RPMI7951 (cell line): Measurements from ENCODE around the gene WASHC4. TPM values are rescaled to one million over a fixed set of nuclear protein-coding genes. Genes with fewer than 3 reads are reported as not detected.
"Not testable (repeated sequence)": the region's sequence is repeated elsewhere in the genome, so short reads cannot be mapped to it uniquely, and the experiment has no call there.

Source experiments
- DNase-seq: peaks from one replicate; pipeline ENCODE4 v3.0.0-alpha.2; 2012; ENCODE audit warnings: low read depth
- total RNA-seq: library from RNA; depleted of rRNA; stranded (reverse); fragments of >200 nt; shearing (Covaris generic); gene quantifications from 2 replicates; pipeline ENCODE4 v1.2.3, GENCODE V29; 2014

Gene WASHC4
- total RNA-seq, 1 experiment from 2014 or later, result 83.6 TPM

GRCh38 chr12:105090361-105090760, 17.2 kb upstream of the WASHC4 start:
- no peak for DNase-seq

- DNase-seq, result no peak
Observed at GRCh38 chr12:105091476-105092206, 15.9 kb upstream of the WASHC4 start.

- DNase-seq, result no peak
Observed at GRCh38 chr12:105092336-105092735, 15.2 kb upstream of the WASHC4 start.

- not testable (repeated sequence) for DNase-seq
Observed at GRCh38 chr12:105095338-105095737, 12.2 kb upstream of the WASHC4 start.

GRCh38 chr12:105099356-105099755, 8.2 kb upstream of the WASHC4 start:
- DNase-seq, result no peak

GRCh38 chr12:105100207-105100985, 7.1 kb upstream of the WASHC4 start:
- DNase-seq, result peak; percentile 65

- peak; percentile 26 for DNase-seq
Observed at GRCh38 chr12:105100998-105101397, 6.5 kb upstream of the WASHC4 start.

GRCh38 chr12:105102673-105103072, 4.9 kb upstream of the WASHC4 start:
- DNase-seq, result no peak

- DNase-seq, result no peak
Observed at GRCh38 chr12:105104762-105105161, 2.8 kb upstream of the WASHC4 start.

- no peak for DNase-seq
Observed at GRCh38 chr12:105106621-105107020, 910 bp upstream of the WASHC4 start.

- DNase-seq, result peak; percentile 42
Observed at GRCh38 chr12:105107171-105107493, 399 bp upstream of the WASHC4 start.

- DNase-seq, result peak; percentile 42
Observed at GRCh38 chr12:105109465-105110212, 2.1 kb downstream of the WASHC4 start.

GRCh38 chr12:105110851-105111250, 3.3 kb downstream of the WASHC4 start:
- no peak for DNase-seq

GRCh38 chr12:105113094-105113493, 5.6 kb downstream of the WASHC4 start:
- DNase-seq, result no peak

GRCh38 chr12:105116969-105117368, 9.4 kb downstream of the WASHC4 start:
- DNase-seq, result no peak

GRCh38 chr12:105120551-105120950, 13.0 kb downstream of the WASHC4 start:
- peak; percentile 1 for DNase-seq

GRCh38 chr12:105138248-105138647, 30.7 kb downstream of the WASHC4 start:
- DNase-seq, result no peak

- DNase-seq, result no peak
Observed at GRCh38 chr12:105141320-105141922, 33.9 kb downstream of the WASHC4 start.

GRCh38 chr12:105142259-105142658, 34.7 kb downstream of the WASHC4 start:
- DNase-seq, result no peak

GRCh38 chr12:105156260-105156659, 48.7 kb downstream of the WASHC4 start:
- DNase-seq, result no peak

- DNase-seq, result no peak
Observed at GRCh38 chr12:105157606-105158005, 50.1 kb downstream of the WASHC4 start.

- no peak for DNase-seq
Observed at GRCh38 chr12:105158876-105159275, 51.3 kb downstream of the WASHC4 start.
